HepG2 (cell line): ENCODE results near the gene SYPL2. TPM values are rescaled to one million over a fixed set of nuclear protein-coding genes. Genes with fewer than 3 reads are reported as not detected.

ENCODE experiments used
- ARNT2 ChIP-seq: sonication (generic); formaldehyde crosslinking; IDR thresholded peaks from 2 replicates; pipeline ENCODE4 v1.8.0; 2022; ENCODE audit warnings: mild to moderate bottlenecking, low read depth, missing genetic modification reagents, moderate library complexity
- BCL3 ChIP-seq: sonication (generic); formaldehyde crosslinking; IDR thresholded peaks from 2 replicates; pipeline ENCODE4 v1.5.1; 2020; ENCODE audit warnings: mild to moderate bottlenecking, missing genetic modification reagents, moderate library complexity
- HIVEP1 ChIP-seq: sonication (generic); formaldehyde crosslinking; IDR thresholded peaks from 2 replicates; pipeline ENCODE4 v1.4.0; 2020; ENCODE audit warnings: mild to moderate bottlenecking, missing genetic modification reagents
- HNRNPLL ChIP-seq: fragments of 200-400 bp; formaldehyde crosslinking; IDR thresholded peaks from 2 replicates; pipeline ENCODE4 v1.6.1; 2017; ENCODE audit warnings: mild to moderate bottlenecking, low read depth, low read length; ENCODE audit not compliant: poor library complexity, severe bottlenecking
- NFKB2 ChIP-seq: sonication (generic); formaldehyde crosslinking; IDR thresholded peaks from 2 replicates; pipeline ENCODE4 v1.4.0; 2020; ENCODE audit warnings: missing genetic modification reagents, borderline replicate concordance
- SRSF9 ChIP-seq: fragments of 200-400 bp; formaldehyde crosslinking; IDR thresholded peaks from 2 replicates; pipeline ENCODE4 v1.6.1; 2018; ENCODE audit warnings: borderline replicate concordance, mild to moderate bottlenecking, low read depth, low read length; ENCODE audit not compliant: insufficient read depth, poor library complexity, severe bottlenecking
- ZIK1 ChIP-seq: sonication (generic); formaldehyde crosslinking; IDR thresholded peaks from 2 replicates; pipeline ENCODE4 v1.5.0; 2020; ENCODE audit warnings: mild to moderate bottlenecking, low read depth, missing genetic modification reagents, borderline replicate concordance
- ZNF678 ChIP-seq: sonication (generic); formaldehyde crosslinking; IDR thresholded peaks from 2 replicates; pipeline ENCODE4 v1.4.0; 2020; ENCODE audit warnings: mild to moderate bottlenecking, missing genetic modification reagents
- ZNF761 ChIP-seq: sonication (generic); formaldehyde crosslinking; conservative IDR thresholded peaks from 2 replicates; pipeline ENCODE4 v1.4.0; 2020; ENCODE audit warnings: mild to moderate bottlenecking, missing genetic modification reagents
- ZNF773 ChIP-seq: sonication (generic); formaldehyde crosslinking; IDR thresholded peaks from 2 replicates; pipeline ENCODE4 v1.4.0; 2020; ENCODE audit warnings: missing genetic modification reagents, borderline replicate concordance
- polyA plus RNA-seq, 8 experiments: library from polyadenylated mRNA; depleted of rRNA in 3 of 8; stranded (reverse) in 7 of 8; unstranded in 1 of 8; fragments of >200 nt; fragmentation: Illumina TruSeq in 4 of 8; extraction: Trizol in 4 of 8; gene quantifications; 2 replicates each; pipeline versions ENCODE4 v1.2.1 to v1.2.3, GENCODE V29; 2011 to 2016; ENCODE audit warnings: low read depth in 4 of 8, missing spikeins in 1 of 8, mixed read lengths in 1 of 8; ENCODE audit not compliant: insufficient read depth in 1 of 8
- total RNA-seq, 5 experiments: library from RNA; depleted of rRNA; stranded (reverse); fragments of >200 nt; fragmentation: Illumina TruSeq; extraction: Trizol; gene quantifications; 2 replicates each; pipeline ENCODE4 v1.2.3, GENCODE V29; 2016; ENCODE audit warnings: low read depth in 1 of 5
- TF ChIP-seq, protein P1 (sequence below): sonication (generic); formaldehyde crosslinking; IDR thresholded peaks from 2 replicates; pipeline ENCODE4 v1.4.0; 2020; ENCODE audit warnings: mild to moderate bottlenecking, missing genetic modification reagents, borderline replicate concordance
- TF ChIP-seq, protein P2 (sequence below): sonication (generic); formaldehyde crosslinking; IDR thresholded peaks from 2 replicates; pipeline ENCODE4 v1.5.1; 2020; ENCODE audit warnings: mild to moderate bottlenecking, missing genetic modification reagents, moderate library complexity
- TF ChIP-seq, protein P3 (sequence below), 2 experiments: sonication (generic) in 1 of 2; formaldehyde crosslinking in 1 of 2; IDR thresholded peaks; 2 replicates each; pipeline versions ENCODE4 v1.5.1 to v1.6.1; 2011 to 2020; ENCODE audit warnings: borderline replicate concordance in 1 of 2, low read depth in 1 of 2, low read length in 1 of 2, mild to moderate bottlenecking in 1 of 2, missing genetic modification reagents in 1 of 2, moderate library complexity in 1 of 2
- TF ChIP-seq, protein P4 (sequence below): sonication (generic); formaldehyde crosslinking; IDR thresholded peaks from 2 replicates; pipeline ENCODE4 v1.9.0; 2022; ENCODE audit warnings: missing genetic modification reagents, mild to moderate bottlenecking, borderline replicate concordance

The SYPL2 gene
- total and polyA plus RNA-seq, 2 of the 13 experiments (the other 11 are each of a cell fraction or from before 2014, with no cell fraction given), result 0.17 to 0.24 TPM

GRCh38 chr1:109466452-109467300 lies at the start of gene SYPL2 (continued):
- TF ChIP-seq BCL3 (peak; percentile 21; the same call in 1 of the 2 replicates), SRSF9 (no peak), ZIK1 (no peak), NFKB2 (CRISPR knock-in tag) (no peak; the same call in 1 of the 2 replicates), HNRNPLL (peak; percentile 79), ZNF761 (0 out of 2 replicates have a peak, but pooled peaks have one; percentile 47), HIVEP1 (CRISPR knock-in tag) (no peak), ARNT2 (CRISPR knock-in tag) (peak; percentile 59; the same call in 1 of the 2 replicates), ZNF678 (CRISPR knock-in tag) (peak; percentile 52; the same call in 1 of the 2 replicates), ZNF773 (CRISPR knock-in tag) (0 out of 2 replicates have a peak, but pooled peaks have one; percentile 15)
- TF ChIP-seq, protein P1, sequence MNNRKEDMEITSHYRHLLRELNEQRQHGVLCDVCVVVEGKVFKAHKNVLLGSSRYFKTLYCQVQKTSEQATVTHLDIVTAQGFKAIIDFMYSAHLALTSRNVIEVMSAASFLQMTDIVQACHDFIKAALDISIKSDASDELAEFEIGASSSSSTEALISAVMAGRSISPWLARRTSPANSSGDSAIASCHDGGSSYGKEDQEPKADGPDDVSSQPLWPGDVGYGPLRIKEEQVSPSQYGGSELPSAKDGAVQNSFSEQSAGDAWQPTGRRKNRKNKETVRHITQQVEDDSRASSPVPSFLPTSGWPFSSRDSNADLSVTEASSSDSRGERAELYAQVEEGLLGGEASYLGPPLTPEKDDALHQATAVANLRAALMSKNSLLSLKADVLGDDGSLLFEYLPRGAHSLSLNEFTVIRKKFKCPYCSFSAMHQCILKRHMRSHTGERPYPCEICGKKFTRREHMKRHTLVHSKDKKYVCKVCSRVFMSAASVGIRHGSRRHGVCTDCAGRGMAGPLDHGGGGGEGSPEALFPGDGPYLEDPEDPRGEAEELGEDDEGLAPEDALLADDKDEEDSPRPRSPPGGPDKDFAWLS (CRISPR knock-in tag), result peak; percentile 32; the same call in 1 of the 2 replicates
- TF ChIP-seq, protein P2, sequence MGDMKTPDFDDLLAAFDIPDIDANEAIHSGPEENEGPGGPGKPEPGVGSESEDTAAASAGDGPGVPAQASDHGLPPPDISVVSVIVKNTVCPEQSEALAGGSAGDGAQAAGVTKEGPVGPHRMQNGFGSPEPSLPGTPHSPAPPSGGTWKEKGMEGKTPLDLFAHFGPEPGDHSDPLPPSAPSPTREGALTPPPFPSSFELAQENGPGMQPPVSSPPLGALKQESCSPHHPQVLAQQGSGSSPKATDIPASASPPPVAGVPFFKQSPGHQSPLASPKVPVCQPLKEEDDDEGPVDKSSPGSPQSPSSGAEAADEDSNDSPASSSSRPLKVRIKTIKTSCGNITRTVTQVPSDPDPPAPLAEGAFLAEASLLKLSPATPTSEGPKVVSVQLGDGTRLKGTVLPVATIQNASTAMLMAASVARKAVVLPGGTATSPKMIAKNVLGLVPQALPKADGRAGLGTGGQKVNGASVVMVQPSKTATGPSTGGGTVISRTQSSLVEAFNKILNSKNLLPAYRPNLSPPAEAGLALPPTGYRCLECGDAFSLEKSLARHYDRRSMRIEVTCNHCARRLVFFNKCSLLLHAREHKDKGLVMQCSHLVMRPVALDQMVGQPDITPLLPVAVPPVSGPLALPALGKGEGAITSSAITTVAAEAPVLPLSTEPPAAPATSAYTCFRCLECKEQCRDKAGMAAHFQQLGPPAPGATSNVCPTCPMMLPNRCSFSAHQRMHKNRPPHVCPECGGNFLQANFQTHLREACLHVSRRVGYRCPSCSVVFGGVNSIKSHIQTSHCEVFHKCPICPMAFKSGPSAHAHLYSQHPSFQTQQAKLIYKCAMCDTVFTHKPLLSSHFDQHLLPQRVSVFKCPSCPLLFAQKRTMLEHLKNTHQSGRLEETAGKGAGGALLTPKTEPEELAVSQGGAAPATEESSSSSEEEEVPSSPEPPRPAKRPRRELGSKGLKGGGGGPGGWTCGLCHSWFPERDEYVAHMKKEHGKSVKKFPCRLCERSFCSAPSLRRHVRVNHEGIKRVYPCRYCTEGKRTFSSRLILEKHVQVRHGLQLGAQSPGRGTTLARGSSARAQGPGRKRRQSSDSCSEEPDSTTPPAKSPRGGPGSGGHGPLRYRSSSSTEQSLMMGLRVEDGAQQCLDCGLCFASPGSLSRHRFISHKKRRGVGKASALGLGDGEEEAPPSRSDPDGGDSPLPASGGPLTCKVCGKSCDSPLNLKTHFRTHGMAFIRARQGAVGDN (CRISPR knock-in tag), result peak; percentile 67
- TF ChIP-seq, protein P3, sequence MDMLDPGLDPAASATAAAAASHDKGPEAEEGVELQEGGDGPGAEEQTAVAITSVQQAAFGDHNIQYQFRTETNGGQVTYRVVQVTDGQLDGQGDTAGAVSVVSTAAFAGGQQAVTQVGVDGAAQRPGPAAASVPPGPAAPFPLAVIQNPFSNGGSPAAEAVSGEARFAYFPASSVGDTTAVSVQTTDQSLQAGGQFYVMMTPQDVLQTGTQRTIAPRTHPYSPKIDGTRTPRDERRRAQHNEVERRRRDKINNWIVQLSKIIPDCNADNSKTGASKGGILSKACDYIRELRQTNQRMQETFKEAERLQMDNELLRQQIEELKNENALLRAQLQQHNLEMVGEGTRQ (IDR thresholded peaks at IDR 0.05; ENCODE audit: low read depth, low read length), result no peak
- TF ChIP-seq, protein P3 (CRISPR knock-in tag; IDR thresholded peaks at IDR 0.05; ENCODE audit: borderline replicate concordance), result peak; percentile 63; the same call in 1 of the 2 replicates
- TF ChIP-seq, protein P4, sequence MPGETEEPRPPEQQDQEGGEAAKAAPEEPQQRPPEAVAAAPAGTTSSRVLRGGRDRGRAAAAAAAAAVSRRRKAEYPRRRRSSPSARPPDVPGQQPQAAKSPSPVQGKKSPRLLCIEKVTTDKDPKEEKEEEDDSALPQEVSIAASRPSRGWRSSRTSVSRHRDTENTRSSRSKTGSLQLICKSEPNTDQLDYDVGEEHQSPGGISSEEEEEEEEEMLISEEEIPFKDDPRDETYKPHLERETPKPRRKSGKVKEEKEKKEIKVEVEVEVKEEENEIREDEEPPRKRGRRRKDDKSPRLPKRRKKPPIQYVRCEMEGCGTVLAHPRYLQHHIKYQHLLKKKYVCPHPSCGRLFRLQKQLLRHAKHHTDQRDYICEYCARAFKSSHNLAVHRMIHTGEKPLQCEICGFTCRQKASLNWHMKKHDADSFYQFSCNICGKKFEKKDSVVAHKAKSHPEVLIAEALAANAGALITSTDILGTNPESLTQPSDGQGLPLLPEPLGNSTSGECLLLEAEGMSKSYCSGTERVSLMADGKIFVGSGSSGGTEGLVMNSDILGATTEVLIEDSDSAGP (CRISPR knock-in tag), result peak; percentile 98
